GM12878 (cell line): Measurements from ENCODE around the gene S100A6. TPM values are rescaled to one million over a fixed set of nuclear protein-coding genes. Genes with fewer than 3 reads are reported as not detected.
"Not testable (repeated sequence)": the region's sequence is repeated elsewhere in the genome, so short reads cannot be mapped to it uniquely, and the experiment has no call there.

Experiments
- ATAC-seq: fragments of 200-7000 bp; cut with Tn5 transposase; 3 replicates; pipeline ENCODE4 v1.9.1; 2020; ENCODE audit warnings: mild to moderate bottlenecking, moderate library complexity
- BruUV-seq: library from RNA; stranded (reverse); fragments of 400-500 nt; replicated peaks from 2 replicates; lab custom pipeline; 2021; lab: Mats Ljungman, UMichigan
- CTCF ChIA-PET: fragments of 300-600 bp; sonication (Branson Sonifier 250); formaldehyde crosslinking; extraction: SDS; loops from one replicate; lab custom pipeline; 2021; ENCODE audit warnings: inconsistent platforms; lab: Yijun Ruan, JAX
- POLR2A ChIA-PET: fragments of 350-600 bp; formaldehyde crosslinking; extraction: SDS; loops from one replicate; lab custom pipeline; 2021; ENCODE audit warnings: inconsistent platforms; lab: Charles Lee
- RAD21 ChIA-PET: fragments of 300-600 bp; sonication (Branson Sonifier 250); formaldehyde crosslinking; loops from one replicate; lab custom pipeline; 2023; ENCODE audit warnings: antibody characterized with exemption; ENCODE audit not compliant: unreplicated experiment; lab: Charles Lee
- SMC1A ChIA-PET: fragments of 300-600 bp; sonication (Branson Sonifier 250); formaldehyde crosslinking; loops from one replicate; lab custom pipeline; 2023; ENCODE audit not compliant: unreplicated experiment, uncharacterized antibody; lab: Charles Lee
- DNase-seq: peaks from one replicate; pipeline ENCODE4 v3.0.0-alpha.2; 2011; ENCODE audit warnings: low read depth, low spot score
- FAIRE-seq: peaks from 3 replicates; lab custom pipeline; 2011; peaks lifted over from hg19 to GRCh38; lab: Jason Lieb, UNC
- H2AFZ ChIP-seq: 2 replicates; pipeline ENCODE4 v1.6.0; 2011; ENCODE audit warnings: low read depth, low read length, control low read depth; ENCODE audit not compliant: control insufficient read depth
- H3K27ac ChIP-seq: 2 replicates; pipeline ENCODE4 v1.5.1; 2011; ENCODE audit warnings: control low read depth; ENCODE audit not compliant: control insufficient read depth, insufficient read depth
- H3K27me3 ChIP-seq, 2 experiments: replicated peaks in 1 of 2; 2 replicates each; pipeline versions ENCODE4 v1.6.0 to v1.6.1; 2011; ENCODE audit warnings: low read length in 1 of 2; ENCODE audit not compliant: control insufficient read depth in 2 of 2, insufficient read depth in 2 of 2
- H3K36me3 ChIP-seq, 2 experiments: 2 replicates each; pipeline ENCODE4 v1.5.1; 2011; ENCODE audit warnings: low read length in 1 of 2; ENCODE audit not compliant: control insufficient read depth in 2 of 2, insufficient read depth in 2 of 2
- H3K4me1 ChIP-seq: 2 replicates; pipeline ENCODE4 v1.6.1; 2011; ENCODE audit warnings: mild to moderate bottlenecking, low read length, moderate library complexity, mixed read lengths; ENCODE audit not compliant: control insufficient read depth, insufficient read depth
- H3K4me2 ChIP-seq: 2 replicates; pipeline ENCODE4 v1.6.0; 2011; ENCODE audit warnings: control low read depth; ENCODE audit not compliant: control insufficient read depth, insufficient read depth
- H3K4me3 ChIP-seq: fragments of 200-600 bp; sonication (generic); 2 replicates; pipeline ENCODE4 v1.5.1; 2016
- H3K79me2 ChIP-seq: 2 replicates; pipeline ENCODE4 v1.6.0; 2011; ENCODE audit warnings: low read length; ENCODE audit not compliant: control insufficient read depth, insufficient read depth
- H3K9ac ChIP-seq: 2 replicates; pipeline ENCODE4 v1.8.0; 2011; ENCODE audit warnings: low read length, control low read depth, mixed read lengths; ENCODE audit not compliant: control insufficient read depth, insufficient read depth
- H3K9me3 ChIP-seq: replicated peaks from 3 replicates; pipeline ENCODE4 v1.5.1; 2011; ENCODE audit warnings: mild to moderate bottlenecking, low read length; ENCODE audit not compliant: control insufficient read depth, insufficient read depth
- H4K20me1 ChIP-seq: 2 replicates; pipeline ENCODE4 v1.6.0; 2011; ENCODE audit not compliant: control insufficient read depth, insufficient read depth
- WGBS: methylation state at CpG from one replicate; pipeline ENCODE4 v1.1.6; 2016; ENCODE audit warnings: low lambda C conversion rate; ENCODE audit not compliant: insufficient replicate concordance, insufficient coverage; ENCODE audit errors: missing lambda C conversion rate; 5-methylcytosine and 5-hydroxymethylcytosine counted together
- in situ Hi-C: fragments of 300-500 bp; cut with MboI; formaldehyde crosslinking; loops from 9 replicates; pipeline ENCODE4 v1.14.3; 2018; ENCODE audit warnings: mixed read lengths
- intact Hi-C: fragments of 100-400 bp; cut with micrococcal nuclease; formaldehyde crosslinking; loops from one replicate; pipeline ENCODE4 v1.14.2; 2022; ENCODE audit not compliant: unreplicated experiment
- polyA plus RNA-seq, 11 experiments: library from polyadenylated mRNA; depleted of rRNA in 4 of 11; unstranded in 6 of 11; stranded (reverse) in 5 of 11; fragments of >200 nt; fragmentation: Nextera tagmentation in 4 of 11; fragmentation: Illumina TruSeq in 1 of 11; extraction: Ambion mirVana in 4 of 11; extraction: Trizol in 1 of 11; gene quantifications; 1 replicate in 1 of 11; 2 replicates in 10 of 11; pipeline versions ENCODE4 v1.2.1 to v1.2.3, GENCODE V29; 2011 to 2016; ENCODE audit warnings: inconsistent platforms in 2 of 11, missing spikeins in 2 of 11, low read depth in 1 of 11
- total RNA-seq, 4 experiments: library from RNA; depleted of rRNA in 3 of 4; stranded (reverse); fragments of >200 nt in 3 of 4; fragmentation: Illumina TruSeq in 1 of 4; extraction: Trizol in 1 of 4; gene quantifications; 2 replicates each; pipeline versions ENCODE4 v1.2.1 to v1.2.3, GENCODE V29; 2013 to 2021

S100A6 gene
- total and polyA plus RNA-seq, 10 of the 15 experiments (the other 5 are each of a cell fraction or from before 2014, with no cell fraction given), result 7.2 to 121 (median 45.7) TPM

DNA sequence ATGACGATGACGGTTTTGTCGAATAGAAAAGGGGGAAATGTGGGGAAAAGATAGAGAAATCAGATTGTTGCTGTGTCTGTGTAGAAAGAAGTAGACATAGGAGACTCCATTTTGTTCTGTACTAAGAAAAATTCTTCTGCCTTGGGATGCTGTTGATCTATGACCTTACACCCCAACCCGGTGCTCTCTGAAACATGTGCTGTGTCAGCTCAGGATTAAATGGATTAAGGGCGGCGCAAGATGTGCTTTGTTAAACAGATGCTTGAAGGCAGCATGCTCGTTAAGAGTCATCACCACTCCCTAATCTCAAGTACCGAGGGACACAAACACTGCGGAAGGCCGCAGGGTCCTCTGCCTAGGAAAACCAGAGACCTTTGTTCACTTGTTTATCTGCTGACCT is 39.7 kb upstream of the S100A6 start:
- H3K36me3 ChIP-seq, H4K20me1 ChIP-seq, H3K27me3 ChIP-seq, H3K9ac ChIP-seq, H3K9me3 ChIP-seq, H3K4me2 ChIP-seq, in situ Hi-C loops, H3K27ac ChIP-seq, H3K4me3 ChIP-seq, H2AFZ ChIP-seq, intact Hi-C loops, H3K4me1 ChIP-seq, ATAC-seq, BruUV-seq, H3K79me2 ChIP-seq, FAIRE-seq, DNase-seq: not testable (repeated sequence)
- ChIA-PET CTCF (interaction anchor here (0.9 to 2.4 kb wide), 5 partner anchors 9 to 411 kb away, joined by 3 to 12 read pairs (median 3); partner anchors contain the start of gene RAB13), POLR2A (interaction anchor here (1.0 kb wide), 1 partner anchor 48 kb away, joined by 3 read pairs; no protein-coding TSS in a partner anchor), RAD21 (interaction anchor here (0.6 kb wide), 1 partner anchor 117 kb away, joined by 3 read pairs; no protein-coding TSS in a partner anchor), SMC1A (interaction anchor here (1.0 to 2.3 kb wide), 2 partner anchors 9 to 65 kb away, joined by 3 to 9 read pairs; no protein-coding TSS in a partner anchor)
- WGBS, result 81% methylated on average over 10 of the region's 10 CpGs

DNA sequence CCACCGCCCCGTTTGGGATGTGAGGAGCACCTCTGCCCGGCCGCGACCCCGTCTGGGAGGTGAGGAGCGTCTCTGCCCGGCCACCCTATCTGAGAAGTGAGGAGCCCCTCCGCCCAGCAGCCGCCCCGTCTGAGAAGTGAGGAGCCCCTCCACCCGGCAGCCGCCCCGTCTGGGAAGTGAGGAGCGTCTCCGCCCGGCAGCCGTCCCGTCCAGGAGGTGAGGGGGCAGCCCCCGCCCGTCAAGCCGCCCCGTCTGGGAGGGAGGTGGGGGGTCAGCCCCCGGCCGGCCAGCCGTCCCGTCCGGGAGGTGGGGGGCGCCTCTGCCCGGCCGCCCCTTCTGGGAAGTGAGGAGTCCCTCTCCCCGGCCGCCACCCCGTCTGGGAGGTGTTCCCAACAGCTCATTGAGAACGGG is 39.3 kb upstream of the S100A6 start:
- H3K27ac ChIP-seq, BruUV-seq, POLR2A ChIA-PET, ATAC-seq, H2AFZ ChIP-seq, H3K4me1 ChIP-seq, H3K4me2 ChIP-seq, FAIRE-seq, H3K27me3 ChIP-seq, H3K4me3 ChIP-seq, H3K9ac ChIP-seq, H3K79me2 ChIP-seq, RAD21 ChIA-PET, in situ Hi-C loops, intact Hi-C loops, SMC1A ChIA-PET, DNase-seq, CTCF ChIA-PET, H4K20me1 ChIP-seq, H3K36me3 ChIP-seq, H3K9me3 ChIP-seq: not testable (repeated sequence)
- WGBS, result 79% methylated on average over 17 of the region's 35 CpGs
